HEK293T (cell line): Measurements from ENCODE around the gene USP34.

ENCODE experiments used
- BHLHE40 ChIP-seq: fragments of 450-650 bp; IDR thresholded peaks from 2 replicates; pipeline ENCODE4 v1.6.1; 2016; ENCODE audit warnings: mild to moderate bottlenecking, moderate library complexity, borderline replicate concordance
- CTBP1 ChIP-seq: fragments of 450-650 bp; IDR thresholded peaks from 2 replicates; pipeline ENCODE4 v1.6.1; 2016; ENCODE audit warnings: borderline replicate concordance
- ELF4 ChIP-seq: fragments of 450-650 bp; IDR thresholded peaks from 2 replicates; pipeline ENCODE4 v1.6.1; 2017; ENCODE audit warnings: antibody characterized with exemption
- FOXA1 ChIP-seq: fragments of 450-650 bp; IDR thresholded peaks from 2 replicates; pipeline ENCODE4 v1.6.1; 2016; ENCODE audit warnings: mild to moderate bottlenecking
- FOXK2 ChIP-seq: fragments of 450-650 bp; IDR thresholded peaks from 2 replicates; pipeline ENCODE4 v1.6.1; 2016; ENCODE audit warnings: mild to moderate bottlenecking
- PKNOX1 ChIP-seq: fragments of 450-650 bp; IDR thresholded peaks from 2 replicates; pipeline ENCODE4 v1.6.1; 2016
- SP1 ChIP-seq: fragments of 450-650 bp; IDR thresholded peaks from 2 replicates; pipeline ENCODE4 v1.6.1; 2017
- SUZ12 ChIP-seq: fragments of 450-650 bp; IDR thresholded peaks from 2 replicates; pipeline ENCODE4 v1.6.1; 2016; ENCODE audit warnings: mild to moderate bottlenecking
- TARDBP ChIP-seq: fragments of 450-650 bp; IDR thresholded peaks from 2 replicates; pipeline ENCODE4 v1.6.1; 2016
- ZNF384 ChIP-seq: fragments of 450-650 bp; IDR thresholded peaks from 2 replicates; pipeline ENCODE4 v1.6.1; 2016

DNA sequence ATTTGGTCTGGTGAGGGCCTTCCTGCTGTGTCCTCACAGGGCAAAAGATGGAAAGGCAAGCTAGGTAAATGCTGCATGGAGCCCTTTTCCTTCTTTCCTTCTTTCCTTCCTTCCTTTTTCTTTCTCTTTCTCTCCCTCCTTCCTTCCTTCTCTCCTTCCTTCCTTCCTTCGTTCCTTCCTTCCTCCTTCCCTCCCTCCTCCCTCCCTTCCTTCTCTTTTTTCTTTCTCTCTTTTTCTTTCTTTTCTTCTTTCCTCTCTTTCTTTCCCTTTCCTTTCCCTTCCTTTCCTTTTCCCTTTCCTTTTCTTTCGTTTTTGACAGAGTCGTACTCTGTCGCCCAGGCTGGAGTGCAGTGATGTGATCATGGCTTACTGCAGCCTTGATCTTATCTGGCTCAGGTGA lies 332.0 kb downstream of the USP34 start:
- TF ChIP-seq BHLHE40 (no peak), ZNF384 (no peak), FOXK2 (no peak), SUZ12 (no peak), PKNOX1 (no peak), FOXA1 (no peak), SP1 (no peak), ELF4 (no peak), TARDBP (no peak), CTBP1 (no peak)
